Skeletal muscle cell (primary cell): ENCODE results near the gene KCTD12.
A peak's percentile ranks its signal among the peaks of the same experiment; 100 is the strongest.

Source experiments
- DNase-seq: peaks from one replicate; pipeline ENCODE4 v3.0.0-alpha.2; 2010; ENCODE audit warnings: low read depth
- H3K4me3 ChIP-seq: 2 replicates; pipeline ENCODE4 v1.5.1; 2011; ENCODE audit warnings: low read depth, mild to moderate bottlenecking, control low read depth, low read length, moderate library complexity

Gene KCTD12

GRCh38 chr13:76889254-76889653 lies 3.0 kb upstream of the KCTD12 start:
- no peak for DNase-seq
- no peak overlapping the region for H3K4me3 ChIP-seq

- no peak for DNase-seq
- no peak overlapping the region for H3K4me3 ChIP-seq
These were observed 2.2 kb upstream of the KCTD12 start for GRCh38 chr13:76888421-76888820.

DNA sequence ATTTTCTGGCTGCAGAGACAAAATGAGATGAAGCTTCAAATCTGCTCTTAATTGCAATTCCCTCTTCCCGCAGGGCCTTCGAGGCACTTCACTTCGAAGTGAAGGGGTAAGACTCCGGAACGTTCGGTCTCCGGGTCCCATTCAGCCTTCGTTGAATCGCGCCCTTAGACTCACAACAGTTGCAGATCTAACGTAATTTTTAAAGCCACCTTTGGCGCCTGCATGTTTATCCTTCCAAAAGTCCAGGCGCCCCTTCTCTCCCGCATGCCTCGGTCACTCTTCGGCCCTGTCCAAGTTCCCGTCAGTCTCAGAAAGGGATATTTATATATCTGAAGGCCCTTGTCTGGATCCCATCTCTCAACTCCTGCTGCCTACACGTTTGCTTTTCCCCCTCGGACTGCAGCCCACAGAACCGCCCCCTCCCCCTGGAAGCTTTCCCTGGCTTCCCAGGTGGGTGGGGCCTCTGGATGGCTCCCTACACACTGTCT lies 915 bp upstream of the KCTD12 start:
- peak overlapping the region; percentile 70 for H3K4me3 ChIP-seq
- no peak for DNase-seq

- peak overlapping the region; percentile 70 for H3K4me3 ChIP-seq
- no peak for DNase-seq
These were observed 257 bp downstream of the KCTD12 start for GRCh38 chr13:76886005-76886291.

DNA sequence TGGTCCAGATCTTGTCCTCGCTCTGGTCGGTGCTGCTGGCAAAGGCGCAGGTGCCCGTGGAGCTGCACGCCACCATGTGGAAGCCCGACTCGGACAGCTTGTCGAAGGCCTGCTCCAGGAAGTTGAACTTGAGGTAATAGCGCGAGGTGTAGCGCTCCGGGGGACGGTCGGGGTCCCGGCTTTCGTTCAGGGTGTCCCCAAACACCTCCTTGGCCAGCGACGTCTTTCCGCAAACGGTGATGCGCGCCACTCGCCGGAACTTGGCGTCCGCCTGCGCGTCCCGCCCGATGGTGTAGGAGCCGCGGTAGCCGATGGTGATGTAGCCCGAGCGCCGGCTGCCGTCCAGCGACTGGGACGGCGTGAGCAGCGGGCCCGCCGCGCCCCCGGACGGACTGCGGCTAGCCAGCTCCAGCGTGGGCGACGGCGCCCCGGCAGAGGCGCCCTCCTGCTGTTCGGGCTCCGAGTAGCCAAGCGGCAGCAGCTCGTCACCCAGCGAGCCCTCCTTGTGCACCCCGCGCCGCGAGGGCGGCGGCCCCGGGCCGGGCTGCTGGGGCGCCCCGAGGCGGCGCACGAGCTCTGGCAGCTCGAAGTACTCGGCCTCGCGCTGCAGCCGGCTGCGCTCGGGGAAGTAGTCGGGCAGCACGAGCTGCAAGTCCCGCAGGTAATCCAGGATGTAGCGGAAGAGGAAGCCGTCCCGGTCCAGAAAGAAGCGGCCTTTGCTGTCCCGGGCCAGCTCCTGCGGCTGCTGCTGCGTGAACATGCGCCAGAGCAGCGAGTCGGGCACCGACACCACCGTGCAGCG lies 801 bp downstream of the KCTD12 start:
- no peak for DNase-seq
- H3K4me3 ChIP-seq = peak overlapping the region; percentile 70

DNA sequence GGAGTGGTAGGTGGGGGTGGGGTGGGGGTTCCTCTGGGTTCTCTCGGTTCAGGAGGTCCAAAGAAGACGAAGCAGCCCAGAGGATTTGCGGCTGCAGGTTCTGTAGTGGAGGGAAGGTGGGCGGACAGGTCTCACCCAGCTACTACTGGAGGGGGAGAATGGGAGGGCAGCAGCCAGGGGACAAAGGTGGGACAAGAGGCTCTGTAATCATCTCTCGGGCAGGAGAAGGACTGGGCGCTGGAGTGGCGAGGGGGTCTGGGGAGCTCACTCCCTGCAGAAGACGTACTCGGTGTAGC lies 1.4 kb downstream of the KCTD12 start:
- no peak for DNase-seq
- H3K4me3 ChIP-seq = peak overlapping the region; percentile 70

DNA sequence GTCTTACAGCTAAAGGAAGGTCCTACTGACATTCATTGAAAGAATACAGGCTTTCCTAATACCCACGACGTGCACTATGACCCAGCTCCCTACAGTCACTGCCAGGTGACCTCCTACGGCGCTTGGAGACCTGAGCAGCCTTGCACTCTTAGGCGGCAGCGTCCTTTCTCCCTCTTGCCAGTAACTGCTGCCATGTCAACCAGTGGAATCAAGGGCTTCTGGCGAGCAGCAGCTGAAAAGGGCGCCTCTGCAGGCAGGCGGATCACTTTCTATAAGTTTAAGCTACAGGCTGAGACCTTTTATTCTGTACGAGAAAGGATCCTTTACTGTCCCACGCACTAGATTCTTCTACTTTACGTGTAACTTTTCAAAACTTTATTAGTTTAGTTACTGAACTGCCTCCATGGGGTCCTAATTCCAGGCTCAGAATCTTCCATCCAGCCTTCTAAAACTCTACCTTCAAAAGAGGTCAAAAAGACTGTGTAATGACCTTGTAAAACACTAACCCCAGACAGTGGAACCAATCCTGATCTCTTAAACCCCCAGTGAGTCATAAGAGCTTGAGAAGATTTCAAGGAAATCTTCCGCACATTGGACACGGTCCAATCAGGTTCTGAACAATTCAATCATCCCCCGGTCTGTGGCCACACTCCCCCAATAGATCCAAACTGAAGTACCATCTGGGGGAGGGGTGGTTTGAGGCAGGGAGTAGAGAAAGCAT lies 1.9 kb downstream of the KCTD12 start:
- peak overlapping the region; percentile 70 for H3K4me3 ChIP-seq
- DNase-seq = no peak

DNA sequence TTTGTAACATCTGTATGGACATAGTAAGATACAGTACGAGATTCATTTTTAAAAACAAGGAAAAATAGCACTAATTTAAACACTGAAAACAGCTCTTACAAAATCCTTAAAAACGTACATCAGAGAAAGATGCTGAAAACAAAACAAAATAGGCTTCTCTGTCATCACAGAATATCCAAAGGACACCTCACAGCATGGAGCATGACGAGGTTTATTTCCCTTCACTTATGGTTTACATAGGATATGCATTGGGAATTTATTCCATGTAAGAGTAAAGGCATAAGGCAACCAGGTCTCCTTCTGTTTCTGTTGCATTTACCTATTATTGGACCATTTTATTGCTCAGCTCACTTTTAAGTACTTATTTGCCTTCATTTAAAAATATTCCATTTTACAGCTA lies 3.0 kb downstream of the KCTD12 start:
- H3K4me3 ChIP-seq = peak overlapping the region; percentile 70
- no peak for DNase-seq

GRCh38 chr13:76882431-76882830 lies 3.8 kb downstream of the KCTD12 start:
- H3K4me3 ChIP-seq = no peak overlapping the region
- DNase-seq = peak; percentile 55

- no peak for DNase-seq
- H3K4me3 ChIP-seq = no peak overlapping the region
These were observed 6.3 kb downstream of the KCTD12 start for GRCh38 chr13:76879883-76880270.

GRCh38 chr13:76879203-76879882 lies 6.9 kb downstream of the KCTD12 start:
- DNase-seq = peak; percentile 87
- H3K4me3 ChIP-seq = no peak overlapping the region

DNA sequence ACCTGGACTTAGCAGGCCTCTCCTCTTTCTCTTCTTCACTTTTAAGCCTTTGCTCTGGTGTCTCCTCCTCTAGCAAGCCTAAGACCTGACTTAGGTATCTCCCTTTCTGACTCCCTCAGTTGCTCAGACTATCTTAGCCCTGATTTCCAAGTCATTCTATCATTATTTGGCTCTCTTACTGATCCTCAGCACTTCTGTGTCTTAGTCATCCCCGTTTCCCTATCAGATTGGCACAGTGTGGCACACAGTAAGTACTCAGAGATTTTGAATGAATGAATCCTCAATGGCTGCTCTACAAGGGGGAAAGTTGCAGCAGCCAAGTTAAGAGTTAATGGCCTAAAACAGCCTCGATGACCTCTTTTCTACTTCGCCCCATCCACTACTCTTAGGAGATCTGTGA lies 8.2 kb downstream of the KCTD12 start:
- no peak for DNase-seq

DNA sequence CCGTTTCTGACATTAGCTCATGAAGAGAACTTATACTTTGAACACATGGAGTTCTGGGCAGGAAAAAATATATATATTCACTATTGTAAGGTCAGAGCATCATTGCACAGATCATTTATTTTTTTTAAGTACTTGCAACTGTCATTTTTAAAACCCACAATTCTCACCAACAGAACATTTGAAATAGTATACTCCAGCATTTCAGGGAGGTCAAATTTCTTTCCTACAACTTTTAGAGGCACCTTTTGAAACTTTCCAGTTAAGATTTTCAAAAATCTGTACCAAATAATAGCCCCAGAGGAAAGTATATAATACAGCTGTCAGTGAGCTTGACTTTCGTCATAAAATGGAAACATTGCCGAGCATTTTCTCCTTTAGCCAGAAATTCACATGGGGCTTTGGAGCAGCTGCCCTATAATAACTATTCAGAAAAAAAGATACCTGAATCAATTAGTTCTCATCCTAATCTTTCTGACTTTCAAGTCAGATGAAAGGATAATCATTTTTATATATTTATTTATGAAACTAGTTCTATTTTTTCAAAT lies 10.9 kb downstream of the KCTD12 start:
- DNase-seq = no peak

More for the DNA sequence above, 8.2 kb downstream of the KCTD12 start:
- no peak overlapping the region for H3K4me3 ChIP-seq

DNA sequence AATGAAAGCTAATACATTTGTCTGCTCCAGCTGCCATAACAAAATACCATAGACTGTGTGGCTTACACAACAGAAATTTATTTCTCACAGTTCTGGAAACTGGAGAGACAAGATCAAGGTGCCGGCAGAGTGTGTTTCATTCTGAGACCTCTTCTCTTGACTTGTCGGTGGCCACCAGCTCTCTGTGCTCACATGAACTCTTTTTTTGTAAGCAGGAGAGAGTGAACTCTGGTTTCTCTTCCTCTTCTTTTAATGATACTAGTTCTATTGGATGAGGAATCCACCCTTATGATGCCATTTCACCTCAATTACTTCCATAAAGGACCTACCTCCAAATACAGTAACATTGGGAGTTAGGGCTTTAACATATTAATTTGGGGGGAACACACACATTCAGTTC lies 11.7 kb downstream of the KCTD12 start:
- no peak for DNase-seq
- H3K4me3 ChIP-seq = no peak overlapping the region

More for the DNA sequence above, 10.9 kb downstream of the KCTD12 start:
- no peak overlapping the region for H3K4me3 ChIP-seq

GRCh38 chr13:76873445-76873844 lies 12.8 kb downstream of the KCTD12 start:
- no peak for DNase-seq
- H3K4me3 ChIP-seq = no peak overlapping the region

DNA sequence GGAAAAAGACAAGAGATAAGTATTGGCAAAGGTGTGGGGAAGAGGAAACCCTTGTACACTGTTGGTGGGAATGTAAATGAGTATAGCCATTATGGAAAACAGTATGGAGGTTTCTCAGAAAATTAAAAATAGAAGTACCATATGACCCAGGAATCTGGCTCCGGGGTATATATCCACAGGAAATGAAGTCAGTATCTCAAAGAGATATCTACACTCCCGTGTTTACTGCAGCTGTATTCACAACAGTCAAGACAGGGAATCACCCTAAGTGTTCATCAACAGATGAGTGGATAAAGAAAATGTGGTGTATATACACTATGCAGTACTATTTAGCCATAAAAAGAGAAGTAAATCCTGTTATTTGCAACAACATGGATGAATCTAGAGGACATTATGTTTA lies 13.5 kb downstream of the KCTD12 start:
- no peak overlapping the region for H3K4me3 ChIP-seq
- no peak for DNase-seq

DNA sequence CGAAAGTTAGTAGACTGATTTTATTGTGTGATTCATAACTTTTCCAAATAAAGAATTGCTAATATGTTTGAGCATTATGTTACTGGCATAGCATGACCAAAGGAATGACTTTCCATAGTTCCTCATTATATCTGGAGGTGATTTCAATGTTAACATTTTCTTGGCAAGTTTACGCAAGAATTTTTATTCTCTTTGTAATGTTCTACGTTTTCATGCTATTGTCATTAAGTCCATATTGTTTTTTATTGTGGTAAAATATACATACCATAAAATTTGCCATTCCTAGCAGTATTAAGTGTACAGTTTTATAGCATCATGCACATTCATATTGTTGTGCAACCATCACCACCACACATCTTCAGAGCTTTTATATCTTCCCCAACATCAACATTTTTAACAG lies 14.8 kb downstream of the KCTD12 start:
- no peak overlapping the region for H3K4me3 ChIP-seq
- DNase-seq = no peak

DNA sequence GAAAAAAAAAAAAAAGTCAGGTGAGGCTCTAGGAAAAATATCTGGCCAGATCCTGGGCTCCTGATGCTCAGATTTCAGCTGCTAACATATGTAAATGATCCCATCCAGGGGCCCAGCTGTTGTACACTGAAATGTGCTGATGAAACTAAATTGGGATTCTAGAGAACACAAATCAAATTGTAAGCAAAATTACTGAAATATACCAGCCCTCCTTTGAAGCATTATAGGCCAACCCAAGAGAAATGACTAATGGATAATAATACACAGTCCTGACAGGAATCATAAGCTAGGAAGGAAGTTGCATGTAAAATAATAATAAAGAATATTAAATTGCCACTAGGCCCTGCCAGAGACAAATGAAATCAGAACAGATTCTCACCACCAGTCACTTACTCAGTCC lies 17.8 kb downstream of the KCTD12 start:
- no peak overlapping the region for H3K4me3 ChIP-seq
- DNase-seq = no peak

- DNase-seq = no peak
- no peak overlapping the region for H3K4me3 ChIP-seq
These were observed 20.2 kb downstream of the KCTD12 start for GRCh38 chr13:76865996-76866503.

DNA sequence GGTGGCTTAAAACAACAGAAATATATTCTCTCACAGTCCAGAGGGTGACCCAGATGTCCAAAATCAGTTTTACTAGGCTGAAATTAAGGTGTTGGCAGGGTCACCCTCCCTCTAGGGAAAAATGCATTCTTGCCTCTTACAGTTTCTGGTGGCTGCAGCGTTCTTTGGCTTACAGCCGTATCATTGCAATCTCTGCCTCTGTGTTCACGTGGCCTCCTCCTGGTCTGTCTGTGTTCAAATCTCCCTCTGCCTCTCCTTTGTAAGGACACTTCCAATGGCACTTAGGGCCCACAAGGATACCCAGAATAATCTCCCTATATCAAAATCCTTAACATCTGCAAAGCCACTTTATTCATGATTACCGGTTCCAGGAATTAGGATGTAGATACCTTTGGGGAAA lies 21.1 kb downstream of the KCTD12 start:
- DNase-seq = no peak
- no peak overlapping the region for H3K4me3 ChIP-seq
